Measurements from ENCODE around the gene LHX2. TPM values are rescaled to one million over a fixed set of nuclear protein-coding genes. Genes with fewer than 3 reads are reported as not detected.
A peak's percentile ranks its signal among the peaks of the same experiment; 100 is the strongest.

The LHX2 gene
- total and polyA plus RNA-seq, 4 donors = 0.10 to 2.0 (median 1.1) TPM

- Histone ChIP-seq H3K4me1 (ENCODE audit: control insufficient read depth, insufficient read depth, low read length) (peaks cover 64% of the 10 kb centered on the region), H3K9me3 (ENCODE audit: control insufficient read depth, insufficient read depth, low read length) (no peaks in the 10 kb centered on the region), H3K27ac (ENCODE audit: low read depth, low read length) (no peak overlapping the region), H3K27me3 (ENCODE audit: control insufficient read depth, insufficient read depth, low read length) (peaks cover 100% of the 10 kb centered on the region), H3K4me3 (ENCODE audit: low read depth, low read length) (no peak overlapping the region), H3K36me3 (ENCODE audit: control insufficient read depth, insufficient read depth, low read length) (no peaks in the 10 kb centered on the region)
- WGBS (ENCODE audit: insufficient coverage) = 2% methylated on average over 79 of the region's 83 CpGs
- peak in 2 of 6 donors; percentile 3 to 39 for DNase-seq (ENCODE audit: low read depth in 4 of 6, low spot score in 6 of 6)
Measured at GRCh38 chr9:124012368-124013301, 1.1 kb downstream of the LHX2 start.

- H3K27me3 ChIP-seq (ENCODE audit: control insufficient read depth, insufficient read depth, low read length) = peaks cover 100% of the 10 kb centered on the region
- H3K9me3 ChIP-seq (ENCODE audit: control insufficient read depth, insufficient read depth, low read length) = no peaks in the 10 kb centered on the region
- H3K27ac ChIP-seq (ENCODE audit: low read depth, low read length) = no peak overlapping the region
- WGBS (ENCODE audit: insufficient coverage) = 6% methylated on average over 38 of the region's 40 CpGs
- peak in 2 of 6 donors; percentile 5 to 30 for DNase-seq (ENCODE audit: low read depth in 4 of 6, low spot score in 6 of 6)
- peaks cover 61% of the 10 kb centered on the region for H3K4me1 ChIP-seq (ENCODE audit: control insufficient read depth, insufficient read depth, low read length)
- H3K36me3 ChIP-seq (ENCODE audit: control insufficient read depth, insufficient read depth, low read length) = no peaks in the 10 kb centered on the region
- H3K4me3 ChIP-seq (ENCODE audit: low read depth, low read length) = no peak overlapping the region
Measured at GRCh38 chr9:124013309-124014210, 2.0 kb downstream of the LHX2 start.

GRCh38 chr9:124014211-124014955 lies 2.8 kb downstream of the LHX2 start:
- no peak overlapping the region for H3K4me3 ChIP-seq (ENCODE audit: low read depth, low read length)
- H3K36me3 ChIP-seq (ENCODE audit: control insufficient read depth, insufficient read depth, low read length) = no peaks in the 10 kb centered on the region
- H3K27ac ChIP-seq (ENCODE audit: low read depth, low read length) = no peak overlapping the region
- peak in 1 of 6 donors; percentile 56 for DNase-seq (ENCODE audit: low read depth in 4 of 6, low spot score in 6 of 6)
- WGBS (ENCODE audit: insufficient coverage) = 6% methylated on average over 2 of the region's 8 CpGs
- H3K4me1 ChIP-seq (ENCODE audit: control insufficient read depth, insufficient read depth, low read length) = peaks cover 59% of the 10 kb centered on the region
- peaks cover 100% of the 10 kb centered on the region for H3K27me3 ChIP-seq (ENCODE audit: control insufficient read depth, insufficient read depth, low read length)
- no peaks in the 10 kb centered on the region for H3K9me3 ChIP-seq (ENCODE audit: control insufficient read depth, insufficient read depth, low read length)

GRCh38 chr9:124014956-124015660 lies 3.5 kb downstream of the LHX2 start:
- no peaks in the 10 kb centered on the region for H3K36me3 ChIP-seq (ENCODE audit: control insufficient read depth, insufficient read depth, low read length)
- no peaks in the 10 kb centered on the region for H3K9me3 ChIP-seq (ENCODE audit: control insufficient read depth, insufficient read depth, low read length)
- peaks cover 99% of the 10 kb centered on the region for H3K27me3 ChIP-seq (ENCODE audit: control insufficient read depth, insufficient read depth, low read length)
- H3K4me1 ChIP-seq (ENCODE audit: control insufficient read depth, insufficient read depth, low read length) = peaks cover 58% of the 10 kb centered on the region
- H3K4me3 ChIP-seq (ENCODE audit: low read depth, low read length) = no peak overlapping the region
- WGBS (ENCODE audit: insufficient coverage) = 5% methylated on average over 52 of the region's 57 CpGs
- H3K27ac ChIP-seq (ENCODE audit: low read depth, low read length) = no peak overlapping the region
- DNase-seq (ENCODE audit: low read depth in 4 of 6, low spot score in 6 of 6) = peak in 1 of 6 donors; percentile 9

GRCh38 chr9:124015661-124016131 lies 4.1 kb downstream of the LHX2 start:
- no peak overlapping the region for H3K27ac ChIP-seq (ENCODE audit: low read depth, low read length)
- peak in 1 of 6 donors; percentile 56 for DNase-seq (ENCODE audit: low read depth in 4 of 6, low spot score in 6 of 6)
- peaks cover 99% of the 10 kb centered on the region for H3K27me3 ChIP-seq (ENCODE audit: control insufficient read depth, insufficient read depth, low read length)
- no peaks in the 10 kb centered on the region for H3K9me3 ChIP-seq (ENCODE audit: control insufficient read depth, insufficient read depth, low read length)
- H3K4me3 ChIP-seq (ENCODE audit: low read depth, low read length) = no peak overlapping the region
- 9% methylated on average over 26 of the region's 26 CpGs for WGBS (ENCODE audit: insufficient coverage)
- H3K36me3 ChIP-seq (ENCODE audit: control insufficient read depth, insufficient read depth, low read length) = no peaks in the 10 kb centered on the region
- peaks cover 56% of the 10 kb centered on the region for H3K4me1 ChIP-seq (ENCODE audit: control insufficient read depth, insufficient read depth, low read length)

- no peak overlapping the region for H3K27ac ChIP-seq (ENCODE audit: low read depth, low read length)
- no peaks in the 10 kb centered on the region for H3K9me3 ChIP-seq (ENCODE audit: control insufficient read depth, insufficient read depth, low read length)
- H3K4me1 ChIP-seq (ENCODE audit: control insufficient read depth, insufficient read depth, low read length) = peaks cover 49% of the 10 kb centered on the region
- 7% methylated on average over 27 of the region's 45 CpGs for WGBS (ENCODE audit: insufficient coverage)
- DNase-seq (ENCODE audit: low read depth in 4 of 6, low spot score in 6 of 6) = peak in 1 of 6 donors; percentile 59
- no peaks in the 10 kb centered on the region for H3K36me3 ChIP-seq (ENCODE audit: control insufficient read depth, insufficient read depth, low read length)
- no peak overlapping the region for H3K4me3 ChIP-seq (ENCODE audit: low read depth, low read length)
- H3K27me3 ChIP-seq (ENCODE audit: control insufficient read depth, insufficient read depth, low read length) = peaks cover 99% of the 10 kb centered on the region
Measured at GRCh38 chr9:124016175-124017050, 4.8 kb downstream of the LHX2 start.

GRCh38 chr9:124017051-124017928 lies 5.7 kb downstream of the LHX2 start:
- DNase-seq (ENCODE audit: low read depth in 4 of 6, low spot score in 6 of 6) = peak in 2 of 6 donors; percentile 48 to 67
- Histone ChIP-seq H3K27ac (ENCODE audit: low read depth, low read length) (no peak overlapping the region), H3K4me3 (ENCODE audit: low read depth, low read length) (no peak overlapping the region), H3K4me1 (ENCODE audit: control insufficient read depth, insufficient read depth, low read length) (peaks cover 44% of the 10 kb centered on the region), H3K9me3 (ENCODE audit: control insufficient read depth, insufficient read depth, low read length) (no peaks in the 10 kb centered on the region), H3K36me3 (ENCODE audit: control insufficient read depth, insufficient read depth, low read length) (no peaks in the 10 kb centered on the region), H3K27me3 (ENCODE audit: control insufficient read depth, insufficient read depth, low read length) (peaks cover 99% of the 10 kb centered on the region)
- WGBS (ENCODE audit: insufficient coverage) = 1% methylated on average over 72 of the region's 73 CpGs

All from spinal cord (tissue), 10 donors.